Ishikawa (cell line): Measurements from ENCODE around the gene CELF2.

Experiments
- CEBPB ChIP-seq: IDR thresholded peaks from 2 replicates; pipeline ENCODE4 v1.6.1; 2012
- CREB1 ChIP-seq: IDR thresholded peaks from 2 replicates; pipeline ENCODE4 v1.6.1; 2012; ENCODE audit warnings: low read depth
- EGR1 ChIP-seq: IDR thresholded peaks from 2 replicates; pipeline ENCODE4 v1.6.1; 2012
- EP300 ChIP-seq: IDR thresholded peaks from 2 replicates; pipeline ENCODE4 v1.6.1; 2012; ENCODE audit warnings: borderline replicate concordance
- FOXM1 ChIP-seq: IDR thresholded peaks from 2 replicates; pipeline ENCODE4 v1.6.1; 2012; ENCODE audit warnings: low read depth, borderline replicate concordance
- NFIC ChIP-seq: IDR thresholded peaks from 2 replicates; pipeline ENCODE4 v1.6.1; 2012
- RAD21 ChIP-seq: IDR thresholded peaks from 2 replicates; pipeline ENCODE4 v1.6.1; 2012; ENCODE audit warnings: low read depth
- TAF1 ChIP-seq: IDR thresholded peaks from 2 replicates; pipeline ENCODE4 v1.6.1; 2012; ENCODE audit warnings: low read depth, mild to moderate bottlenecking
- TCF12 ChIP-seq: IDR thresholded peaks from 2 replicates; pipeline ENCODE4 v1.6.1; 2012; ENCODE audit warnings: low read depth
- TEAD4 ChIP-seq: IDR thresholded peaks from 2 replicates; pipeline ENCODE4 v1.6.1; 2012
- YY1 ChIP-seq: IDR thresholded peaks from 2 replicates; pipeline ENCODE4 v1.6.1; 2012; ENCODE audit warnings: low read depth
- ZBTB7A ChIP-seq: IDR thresholded peaks from 2 replicates; pipeline ENCODE4 v1.6.1; 2012; ENCODE audit warnings: low read depth
- TF ChIP-seq, protein P1 (sequence below): IDR thresholded peaks from 2 replicates; pipeline ENCODE4 v1.6.1; 2012
- TF ChIP-seq, protein P2 (sequence below): IDR thresholded peaks from 2 replicates; pipeline ENCODE4 v1.6.1; 2012
- TF ChIP-seq, protein P3 (sequence below): IDR thresholded peaks from 2 replicates; pipeline ENCODE4 v1.6.1; 2012; ENCODE audit warnings: low read depth, mild to moderate bottlenecking

The CELF2 gene

DNA sequence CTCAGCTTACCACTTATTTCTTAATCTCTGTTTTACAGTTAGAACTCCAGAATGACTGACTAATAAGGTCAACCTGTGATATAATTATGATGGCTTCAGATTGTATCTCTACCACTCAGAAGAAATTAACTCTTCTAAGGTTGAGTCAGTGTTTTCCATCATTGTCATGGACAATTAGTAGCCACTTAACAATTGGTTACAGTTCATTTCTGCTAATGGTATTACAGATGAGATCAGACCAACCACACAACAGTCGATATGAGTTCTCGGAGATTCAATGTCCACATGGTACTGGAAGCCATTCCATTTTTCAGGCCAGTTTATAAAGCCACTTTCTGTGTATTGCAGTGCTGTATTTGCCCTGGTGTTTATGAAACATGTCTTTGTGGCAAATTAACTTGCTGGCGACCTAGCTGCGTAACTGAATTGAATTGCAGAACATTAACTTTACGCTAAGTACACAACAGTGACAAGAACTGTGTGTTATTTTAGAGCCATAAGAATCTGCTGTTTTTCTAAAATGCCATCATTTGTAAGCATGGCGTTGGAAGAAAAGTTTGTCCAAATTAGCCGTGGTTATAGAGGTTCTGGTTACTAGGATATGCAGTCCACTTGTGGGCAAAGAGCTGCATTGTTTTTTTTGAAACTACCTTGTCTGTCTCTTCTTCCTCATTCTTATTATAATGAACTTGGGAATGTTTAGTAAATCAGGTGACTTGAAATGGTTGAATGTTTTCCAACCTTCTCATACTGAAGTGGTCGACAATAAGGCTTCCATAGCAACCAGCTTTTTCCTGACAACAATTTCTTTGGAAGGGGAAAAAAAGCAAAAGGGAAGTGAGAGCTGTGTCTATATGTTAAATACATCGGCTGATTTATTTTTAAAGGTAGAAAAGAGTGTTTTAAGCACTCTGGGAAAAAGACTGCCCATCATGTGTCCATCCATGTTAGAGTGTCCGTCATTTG lies 76.4 kb downstream of the CELF2 start:
- no peak for TF ChIP-seq EGR1
- TF ChIP-seq TCF12: no peak
- TF ChIP-seq TAF1: no peak
- TF ChIP-seq, protein P1, sequence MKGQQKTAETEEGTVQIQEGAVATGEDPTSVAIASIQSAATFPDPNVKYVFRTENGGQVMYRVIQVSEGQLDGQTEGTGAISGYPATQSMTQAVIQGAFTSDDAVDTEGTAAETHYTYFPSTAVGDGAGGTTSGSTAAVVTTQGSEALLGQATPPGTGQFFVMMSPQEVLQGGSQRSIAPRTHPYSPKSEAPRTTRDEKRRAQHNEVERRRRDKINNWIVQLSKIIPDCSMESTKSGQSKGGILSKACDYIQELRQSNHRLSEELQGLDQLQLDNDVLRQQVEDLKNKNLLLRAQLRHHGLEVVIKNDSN: no peak
- no peak for TF ChIP-seq ZBTB7A
- no peak for TF ChIP-seq RAD21
- TF ChIP-seq, protein P2, sequence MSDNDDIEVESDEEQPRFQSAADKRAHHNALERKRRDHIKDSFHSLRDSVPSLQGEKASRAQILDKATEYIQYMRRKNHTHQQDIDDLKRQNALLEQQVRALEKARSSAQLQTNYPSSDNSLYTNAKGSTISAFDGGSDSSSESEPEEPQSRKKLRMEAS: no peak
- TF ChIP-seq NFIC: no peak
- no peak for TF ChIP-seq FOXM1
- TF ChIP-seq YY1: no peak
- no peak for TF ChIP-seq CREB1

DNA sequence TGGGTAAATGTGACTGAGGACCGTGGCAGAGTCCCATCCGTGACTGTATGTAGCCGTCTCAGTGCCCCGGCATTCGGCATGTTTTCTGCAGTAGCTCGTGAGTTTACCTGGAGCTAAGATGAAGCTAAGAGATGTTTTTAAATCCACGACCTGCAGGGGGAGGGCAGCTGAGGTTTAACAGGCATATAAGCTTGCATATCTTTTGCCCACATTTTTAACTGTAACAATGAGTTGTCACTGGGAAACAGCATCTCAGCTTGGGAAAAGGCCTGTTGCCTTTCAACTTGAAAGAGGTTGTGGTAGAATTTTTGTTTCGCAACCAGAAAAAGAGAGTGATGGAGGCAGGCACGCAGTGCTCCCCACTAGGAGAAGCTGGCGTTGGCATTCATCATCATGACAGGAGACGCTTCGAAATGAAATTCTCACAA lies 77.7 kb downstream of the CELF2 start:
- no peak for TF ChIP-seq FOXM1
- TF ChIP-seq EGR1: no peak

DNA sequence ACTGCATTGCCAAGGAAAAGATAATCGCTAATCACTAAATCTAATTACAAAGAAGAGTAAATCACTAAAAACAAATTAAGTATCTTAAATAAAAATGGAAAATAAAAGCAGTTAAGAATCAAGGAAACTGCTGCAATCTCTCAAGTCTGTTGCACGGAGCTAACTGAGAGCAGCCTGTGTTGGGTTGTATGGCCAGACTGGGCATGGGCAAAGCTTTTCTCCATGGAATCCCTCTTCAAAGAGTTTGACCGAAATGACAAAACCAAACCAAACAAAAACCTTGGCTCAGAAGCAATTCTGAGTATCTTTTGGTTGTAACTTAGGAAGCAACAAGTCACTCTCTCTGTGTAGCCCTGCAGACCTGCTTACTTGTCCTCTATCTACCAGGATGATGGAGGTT lies 78.8 kb downstream of the CELF2 start:
- TF ChIP-seq, protein P1: no peak
- no peak for TF ChIP-seq TAF1
- TF ChIP-seq FOXM1: no peak
- no peak for TF ChIP-seq TEAD4

DNA sequence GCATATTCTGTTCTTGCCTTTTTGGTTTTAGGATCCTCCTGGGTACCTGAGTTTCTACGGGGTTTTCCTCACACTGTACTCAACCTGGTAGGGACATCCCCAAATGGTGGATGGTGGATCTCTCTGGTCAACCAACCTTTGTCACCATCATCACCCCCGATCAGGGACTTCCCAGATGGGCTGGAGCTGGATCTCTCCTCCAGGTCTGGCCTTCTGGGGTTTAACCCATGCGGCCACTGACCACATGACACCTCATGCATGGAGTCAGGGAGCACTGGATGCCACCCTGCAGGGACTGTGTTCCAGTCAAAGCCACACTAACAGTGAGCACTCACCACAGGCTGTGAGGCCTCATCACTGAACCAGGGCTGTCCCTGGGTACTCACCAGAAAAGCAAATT lies 80.0 kb downstream of the CELF2 start:
- TF ChIP-seq NFIC: no peak
- TF ChIP-seq CEBPB: no peak
- TF ChIP-seq, protein P2: no peak
- TF ChIP-seq ZBTB7A: no peak
- TF ChIP-seq EP300: no peak
- TF ChIP-seq RAD21: no peak
- no peak for TF ChIP-seq TEAD4
- no peak for TF ChIP-seq YY1
- TF ChIP-seq, protein P3, sequence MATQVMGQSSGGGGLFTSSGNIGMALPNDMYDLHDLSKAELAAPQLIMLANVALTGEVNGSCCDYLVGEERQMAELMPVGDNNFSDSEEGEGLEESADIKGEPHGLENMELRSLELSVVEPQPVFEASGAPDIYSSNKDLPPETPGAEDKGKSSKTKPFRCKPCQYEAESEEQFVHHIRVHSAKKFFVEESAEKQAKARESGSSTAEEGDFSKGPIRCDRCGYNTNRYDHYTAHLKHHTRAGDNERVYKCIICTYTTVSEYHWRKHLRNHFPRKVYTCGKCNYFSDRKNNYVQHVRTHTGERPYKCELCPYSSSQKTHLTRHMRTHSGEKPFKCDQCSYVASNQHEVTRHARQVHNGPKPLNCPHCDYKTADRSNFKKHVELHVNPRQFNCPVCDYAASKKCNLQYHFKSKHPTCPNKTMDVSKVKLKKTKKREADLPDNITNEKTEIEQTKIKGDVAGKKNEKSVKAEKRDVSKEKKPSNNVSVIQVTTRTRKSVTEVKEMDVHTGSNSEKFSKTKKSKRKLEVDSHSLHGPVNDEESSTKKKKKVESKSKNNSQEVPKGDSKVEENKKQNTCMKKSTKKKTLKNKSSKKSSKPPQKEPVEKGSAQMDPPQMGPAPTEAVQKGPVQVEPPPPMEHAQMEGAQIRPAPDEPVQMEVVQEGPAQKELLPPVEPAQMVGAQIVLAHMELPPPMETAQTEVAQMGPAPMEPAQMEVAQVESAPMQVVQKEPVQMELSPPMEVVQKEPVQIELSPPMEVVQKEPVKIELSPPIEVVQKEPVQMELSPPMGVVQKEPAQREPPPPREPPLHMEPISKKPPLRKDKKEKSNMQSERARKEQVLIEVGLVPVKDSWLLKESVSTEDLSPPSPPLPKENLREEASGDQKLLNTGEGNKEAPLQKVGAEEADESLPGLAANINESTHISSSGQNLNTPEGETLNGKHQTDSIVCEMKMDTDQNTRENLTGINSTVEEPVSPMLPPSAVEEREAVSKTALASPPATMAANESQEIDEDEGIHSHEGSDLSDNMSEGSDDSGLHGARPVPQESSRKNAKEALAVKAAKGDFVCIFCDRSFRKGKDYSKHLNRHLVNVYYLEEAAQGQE: no peak
- TF ChIP-seq, protein P1: no peak
- no peak for TF ChIP-seq FOXM1
- TF ChIP-seq TCF12: no peak
- no peak for TF ChIP-seq CREB1
- no peak for TF ChIP-seq TAF1
- TF ChIP-seq EGR1: no peak

DNA sequence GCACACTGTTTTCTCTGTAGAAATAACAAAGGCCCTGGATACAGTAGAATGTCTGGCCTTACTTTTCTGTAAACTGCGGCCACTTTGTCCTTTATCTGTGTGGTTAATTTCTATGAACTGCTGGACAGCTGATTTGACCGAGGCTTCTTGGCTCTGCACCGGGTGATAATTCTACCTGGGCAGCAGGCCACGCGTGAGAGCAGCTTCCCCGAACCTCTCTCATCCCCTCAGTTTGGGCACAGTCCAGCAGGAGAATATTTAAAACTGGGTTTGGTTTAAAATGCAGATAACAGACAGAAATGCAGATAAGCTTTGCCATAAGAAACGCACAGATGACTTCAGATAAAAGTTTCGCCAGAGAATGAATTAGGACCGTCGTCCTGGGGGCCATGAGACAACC lies 81.0 kb downstream of the CELF2 start:
- TF ChIP-seq, protein P3: no peak
- no peak for TF ChIP-seq TEAD4
- TF ChIP-seq FOXM1: no peak
- no peak for TF ChIP-seq CEBPB
- no peak for TF ChIP-seq TCF12
- TF ChIP-seq ZBTB7A: no peak
- TF ChIP-seq EGR1: no peak
- TF ChIP-seq, protein P2: no peak
- no peak for TF ChIP-seq TAF1
- no peak for TF ChIP-seq EP300
- no peak for TF ChIP-seq NFIC
- TF ChIP-seq RAD21: no peak
